ENCODE results near the gene PRDX1.

- TF ChIP-seq ZNF654 (tag by site-specific recombination; IDR thresholded peaks at IDR 0.05; ENCODE audit: low read depth) (no peak), PRDM10 (tag by site-specific recombination; IDR thresholded peaks at IDR 0.05) (no peak), KLF9 (tag by site-specific recombination; IDR thresholded peaks at IDR 0.05; ENCODE audit: low read depth) (no peak), PRDM1 (tag by site-specific recombination; IDR thresholded peaks at IDR 0.05) (no peak), KLF16 (tag by site-specific recombination; IDR thresholded peaks at IDR 0.05) (no peak), CTCF (tag by site-specific recombination; IDR thresholded peaks at IDR 0.05) (no peak), ZIC2 (tag by site-specific recombination; IDR thresholded peaks at IDR 0.05) (no peak), SCRT2 (tag by site-specific recombination; IDR thresholded peaks at IDR 0.05) (no peak), ZBTB6 (tag by site-specific recombination; IDR thresholded peaks at IDR 0.05) (no peak), ZNF580 (tag by site-specific recombination; IDR thresholded peaks at IDR 0.05) (no peak), ATF2 (tag by site-specific recombination; IDR thresholded peaks at IDR 0.05; ENCODE audit: low read depth) (no peak), ZBTB1 (tag by site-specific recombination; IDR thresholded peaks at IDR 0.05) (no peak), PATZ1 (tag by site-specific recombination; IDR thresholded peaks at IDR 0.05) (no peak)
These were observed 2.8 kb downstream of the PRDX1 start for GRCh38 chr1:45518910-45519309.

Data from HEK293 (cell line).